ENCODE results near the gene DIPK2B. TPM values are rescaled to one million over a fixed set of nuclear protein-coding genes. Genes with fewer than 3 reads are reported as not detected.

The DIPK2B gene
- total RNA-seq, 4 donors from 2014 or later, result 1.1 to 11.6 (median 5.0) TPM

DNA sequence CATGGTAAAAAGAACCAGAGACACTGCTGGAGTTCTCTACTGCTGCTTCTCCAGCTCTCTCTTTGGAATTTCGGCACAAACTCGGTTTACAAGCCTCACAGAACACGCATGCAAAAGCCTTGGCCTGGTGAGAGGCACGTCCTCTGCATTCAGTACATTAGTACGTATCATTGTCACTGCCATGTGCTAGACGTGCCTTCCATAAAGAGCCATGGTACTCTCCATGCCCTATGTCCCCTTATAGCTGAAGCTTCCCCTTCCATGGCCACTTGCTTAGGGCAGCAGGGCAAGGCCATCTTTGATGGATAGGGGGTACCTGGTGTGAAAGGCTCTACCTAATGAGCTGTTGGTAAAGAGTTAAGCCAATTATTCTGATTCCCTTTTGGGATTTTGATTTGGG, 35.0 kb downstream of the DIPK2B start:
- H3K4me1 ChIP-seq, result no peaks in the 10 kb centered on the region
- H3K9me3 ChIP-seq, result peaks cover 0 to 7% (median 0%) of the 10 kb centered on the region in 3 donors
- TF ChIP-seq POLR2A (IDR thresholded peaks at IDR 0.05), result no peak
- TF ChIP-seq, protein P1, sequence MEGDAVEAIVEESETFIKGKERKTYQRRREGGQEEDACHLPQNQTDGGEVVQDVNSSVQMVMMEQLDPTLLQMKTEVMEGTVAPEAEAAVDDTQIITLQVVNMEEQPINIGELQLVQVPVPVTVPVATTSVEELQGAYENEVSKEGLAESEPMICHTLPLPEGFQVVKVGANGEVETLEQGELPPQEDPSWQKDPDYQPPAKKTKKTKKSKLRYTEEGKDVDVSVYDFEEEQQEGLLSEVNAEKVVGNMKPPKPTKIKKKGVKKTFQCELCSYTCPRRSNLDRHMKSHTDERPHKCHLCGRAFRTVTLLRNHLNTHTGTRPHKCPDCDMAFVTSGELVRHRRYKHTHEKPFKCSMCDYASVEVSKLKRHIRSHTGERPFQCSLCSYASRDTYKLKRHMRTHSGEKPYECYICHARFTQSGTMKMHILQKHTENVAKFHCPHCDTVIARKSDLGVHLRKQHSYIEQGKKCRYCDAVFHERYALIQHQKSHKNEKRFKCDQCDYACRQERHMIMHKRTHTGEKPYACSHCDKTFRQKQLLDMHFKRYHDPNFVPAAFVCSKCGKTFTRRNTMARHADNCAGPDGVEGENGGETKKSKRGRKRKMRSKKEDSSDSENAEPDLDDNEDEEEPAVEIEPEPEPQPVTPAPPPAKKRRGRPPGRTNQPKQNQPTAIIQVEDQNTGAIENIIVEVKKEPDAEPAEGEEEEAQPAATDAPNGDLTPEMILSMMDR (IDR thresholded peaks at IDR 0.05), result no peak
- H3K36me3 ChIP-seq, result no peaks in the 10 kb centered on the region
- H3K27ac ChIP-seq, result no peak overlapping the region
- intact Hi-C loops (cut with DNase I), result no loop called here
- DNase-seq, result no peak
- H3K4me3 ChIP-seq, result no peak overlapping the region
- no peaks in the 10 kb centered on the region for H3K27me3 ChIP-seq
- WGBS, 2 donors, result 66 to 87% methylated on average over 2 to 3 of the region's 6 CpGs

DNA sequence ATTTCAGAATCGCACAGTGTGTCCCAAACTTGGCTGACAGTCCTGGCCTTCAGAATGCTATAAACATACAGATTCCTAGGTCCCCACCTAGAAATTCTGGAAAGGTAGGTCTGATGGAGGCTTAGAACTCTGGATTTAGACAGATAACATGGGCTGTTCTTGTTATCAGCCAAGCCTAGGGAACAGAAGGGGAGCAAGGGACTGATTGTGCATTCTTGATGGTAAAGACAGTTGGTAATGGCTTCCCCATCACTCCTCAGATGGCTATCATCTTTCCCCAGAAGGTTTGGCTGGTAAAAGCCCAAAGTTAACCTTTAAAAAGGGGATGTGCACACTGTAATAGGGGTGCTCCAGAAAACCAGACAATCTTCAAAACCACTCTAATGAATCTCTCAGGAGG, 35.7 kb downstream of the DIPK2B start:
- no peak overlapping the region for H3K27ac ChIP-seq
- no peak for DNase-seq
- H3K36me3 ChIP-seq, result no peaks in the 10 kb centered on the region
- TF ChIP-seq, protein P1 (IDR thresholded peaks at IDR 0.05), result no peak
- TF ChIP-seq POLR2A (IDR thresholded peaks at IDR 0.05), result no peak
- H3K4me1 ChIP-seq, result no peaks in the 10 kb centered on the region
- intact Hi-C loops (cut with DNase I), result no loop called here
- no peaks in the 10 kb centered on the region for H3K27me3 ChIP-seq
- peaks cover 0 to 12% (median 0%) of the 10 kb centered on the region in 3 donors for H3K9me3 ChIP-seq
- WGBS, 2 donors, result 86 to 88% methylated on average over 1 of the region's 1 CpG
- H3K4me3 ChIP-seq, result no peak overlapping the region

DNA sequence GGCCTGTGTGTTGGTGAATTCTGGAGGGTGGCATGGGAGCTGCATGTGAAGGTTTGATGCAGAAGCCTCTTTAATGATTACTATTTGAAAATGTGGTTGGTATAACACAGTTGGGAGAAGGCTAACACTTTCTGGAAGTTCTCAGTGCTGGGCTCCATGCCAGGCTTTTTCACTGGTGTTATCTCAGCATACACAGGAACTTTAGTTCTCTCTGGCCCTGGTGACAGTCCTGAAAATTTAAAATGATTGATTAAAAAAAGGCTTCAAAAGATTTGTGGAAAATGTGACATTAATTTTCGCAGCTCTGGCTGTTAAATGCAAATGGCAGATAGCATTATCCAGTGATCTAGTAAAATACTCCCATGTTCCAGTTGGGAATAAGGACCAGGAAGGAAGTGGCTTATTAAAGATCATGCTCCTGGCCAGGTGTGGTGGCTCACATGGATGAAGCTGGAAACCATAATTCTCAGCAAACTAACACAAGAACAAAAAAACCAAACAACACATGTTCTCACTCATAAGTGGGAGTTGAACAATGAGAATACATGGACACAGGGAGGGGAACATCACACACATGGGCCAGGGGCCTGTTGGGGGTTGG, 36.6 kb downstream of the DIPK2B start:
- no peaks in the 10 kb centered on the region for H3K36me3 ChIP-seq
- no peak for DNase-seq
- no peak overlapping the region for H3K27ac ChIP-seq
- peaks cover 0 to 12% (median 0%) of the 10 kb centered on the region in 3 donors for H3K9me3 ChIP-seq
- WGBS, 2 donors, result 29 to 57% methylated on average over 1 of the region's 1 CpG
- no peaks in the 10 kb centered on the region for H3K4me1 ChIP-seq
- intact Hi-C loops (cut with DNase I), result no loop called here
- no peak for TF ChIP-seq POLR2A (IDR thresholded peaks at IDR 0.05)
- TF ChIP-seq, protein P1 (IDR thresholded peaks at IDR 0.05), result no peak
- H3K27me3 ChIP-seq, result no peaks in the 10 kb centered on the region
- no peak overlapping the region for H3K4me3 ChIP-seq

DNA sequence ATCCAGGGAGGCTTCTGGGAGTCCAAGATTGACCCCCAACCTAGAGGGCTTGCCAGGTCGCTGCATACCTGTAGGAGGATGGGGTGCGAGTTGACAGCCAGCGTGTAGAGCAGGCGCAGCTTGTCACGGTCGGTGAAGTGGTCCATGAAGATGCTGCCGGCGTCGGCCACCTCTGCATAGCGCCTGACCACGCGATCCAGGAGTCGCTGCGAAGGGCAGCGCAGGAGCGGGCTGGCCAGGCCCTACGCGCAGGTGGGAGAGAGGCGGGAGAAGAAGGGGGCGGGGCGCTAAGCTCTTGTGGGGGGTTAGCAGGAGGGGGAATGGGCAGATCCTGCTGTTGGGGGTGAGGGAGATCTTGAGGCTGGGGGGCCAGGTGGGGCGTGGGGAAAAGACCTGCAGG, 43.0 kb downstream of the DIPK2B start:
- no peak for DNase-seq
- Histone ChIP-seq H3K9me3 (peaks cover 0 to 12% (median 0%) of the 10 kb centered on the region in 3 donors), H3K36me3 (no peaks in the 10 kb centered on the region), H3K27me3 (no peaks in the 10 kb centered on the region), H3K27ac (no peak overlapping the region), H3K4me3 (no peak overlapping the region), H3K4me1 (no peaks in the 10 kb centered on the region)
- TF ChIP-seq POLR2A (IDR thresholded peaks at IDR 0.05), result no peak
- TF ChIP-seq, protein P1 (IDR thresholded peaks at IDR 0.05), result no peak
- intact Hi-C loops (cut with DNase I), result no loop called here
- no CpG with 5 or more reads among the region's 22 CpGs for WGBS, 2 donors

DNA sequence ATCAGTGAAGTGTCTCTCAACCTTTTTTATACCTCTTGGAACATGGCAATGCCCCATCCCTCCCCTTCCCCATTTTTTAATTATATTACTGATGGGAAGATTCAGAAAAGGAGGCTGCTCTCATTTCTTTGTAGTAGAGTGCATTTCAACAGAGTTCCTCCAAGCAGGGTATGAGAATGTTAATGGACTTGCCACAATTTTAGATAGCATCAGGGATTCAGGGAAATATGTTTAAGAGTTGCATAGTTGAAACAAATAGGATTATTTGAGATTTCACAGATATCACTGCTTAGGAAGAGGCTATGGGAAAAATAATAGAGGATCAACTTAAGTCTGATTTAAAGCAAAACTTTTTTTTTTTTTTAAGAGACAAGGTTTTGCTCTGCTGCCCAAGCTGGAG, 46.2 kb downstream of the DIPK2B start:
- intact Hi-C loops (cut with DNase I), result no loop called here
- H3K4me3 ChIP-seq, result no peak overlapping the region
- H3K27me3 ChIP-seq, result no peaks in the 10 kb centered on the region
- no peaks in the 10 kb centered on the region for H3K36me3 ChIP-seq
- no peak for TF ChIP-seq POLR2A (IDR thresholded peaks at IDR 0.05)
- H3K4me1 ChIP-seq, result no peaks in the 10 kb centered on the region
- no peak for DNase-seq
- no peak overlapping the region for H3K27ac ChIP-seq
- H3K9me3 ChIP-seq, result no peaks in the 10 kb centered on the region

DNA sequence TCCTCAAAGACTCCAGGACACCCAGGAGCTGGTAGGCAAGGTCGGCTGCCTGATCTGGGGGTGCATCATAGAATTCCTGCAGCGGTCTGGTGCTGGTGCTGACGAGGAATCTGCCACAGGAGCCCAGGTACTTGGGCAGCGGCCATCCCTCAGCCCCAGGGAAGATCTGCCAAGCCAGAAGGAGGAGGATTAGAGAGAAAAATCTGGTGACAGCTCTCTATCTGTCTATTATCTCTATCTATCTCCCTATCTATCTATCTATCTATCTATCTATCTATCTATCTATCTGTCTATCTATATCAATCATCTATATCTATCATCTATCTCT, 46.7 kb downstream of the DIPK2B start:
- WGBS, 2 donors, result 68 to 100% methylated on average over 2 to 3 of the region's 4 CpGs
- TF ChIP-seq, protein P1 (IDR thresholded peaks at IDR 0.05), result no peak
- TF ChIP-seq POLR2A (IDR thresholded peaks at IDR 0.05), result no peak
- H3K9me3 ChIP-seq, result no peaks in the 10 kb centered on the region
- intact Hi-C loops (cut with DNase I), result no loop called here
- no peaks in the 10 kb centered on the region for H3K4me1 ChIP-seq
- no peak overlapping the region for H3K4me3 ChIP-seq
- no peaks in the 10 kb centered on the region for H3K36me3 ChIP-seq
- no peak for DNase-seq
- H3K27ac ChIP-seq, result no peak overlapping the region
- H3K27me3 ChIP-seq, result no peaks in the 10 kb centered on the region

Measured in esophagus squamous epithelium (tissue), 5 donors.